ENCODE data around the gene N4BP2L2.

GRCh38 chr13:32443111-32443510, 95.5 kb downstream of the N4BP2L2 start:
- TF ChIP-seq CTCF (IDR thresholded peaks at IDR 0.05) = no peak
- TF ChIP-seq POLR2A (IDR thresholded peaks at IDR 0.05) = no peak
